HK-2 (cell line): Measurements from ENCODE around the gene NKAIN2.

ENCODE experiments used
- DNase-seq: peaks from one replicate; pipeline ENCODE4 v3.0.0-alpha.2; 2018; ENCODE audit not compliant: unreplicated experiment

NKAIN2 gene

DNA sequence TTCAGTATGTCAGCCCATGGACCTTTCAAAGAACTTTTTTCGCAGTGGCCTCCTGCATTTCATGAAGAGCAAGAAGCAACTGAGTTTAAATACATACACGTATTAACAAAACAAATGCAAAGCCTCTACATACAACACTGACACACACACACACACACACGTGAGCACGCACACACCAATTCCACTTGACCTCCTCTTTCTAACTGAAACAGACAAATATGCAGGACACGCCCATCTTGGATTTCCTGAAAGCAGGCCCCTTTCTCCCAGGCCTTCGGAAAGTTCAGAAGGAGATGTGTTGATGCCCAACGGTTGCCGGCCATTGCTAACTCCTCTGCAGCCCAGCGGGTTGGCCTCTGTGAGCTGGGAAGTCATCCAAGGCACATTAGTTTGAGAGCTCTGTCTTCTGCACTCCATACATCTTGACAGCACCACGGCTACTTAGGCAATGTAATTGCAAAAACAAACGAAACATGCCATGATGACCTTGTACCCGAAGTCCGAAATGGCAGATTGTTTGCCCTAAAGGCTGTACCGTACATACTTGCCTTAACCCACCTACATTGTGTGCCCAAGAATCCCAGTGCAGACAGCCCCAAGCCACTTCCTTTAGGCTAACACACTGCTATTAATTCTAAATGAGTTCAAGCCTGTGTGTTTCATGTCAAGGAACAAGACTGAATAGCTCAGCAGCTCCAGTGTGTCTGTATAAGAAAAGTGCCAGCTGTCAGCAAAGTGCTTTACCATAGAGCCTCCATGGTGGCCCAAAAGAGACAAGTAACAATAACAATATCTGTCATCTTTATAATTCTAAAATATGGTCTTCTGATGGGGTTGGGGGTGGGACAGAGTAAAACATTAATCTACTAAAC lies 1019.8 kb downstream of the NKAIN2 start:
- no peak for DNase-seq

DNA sequence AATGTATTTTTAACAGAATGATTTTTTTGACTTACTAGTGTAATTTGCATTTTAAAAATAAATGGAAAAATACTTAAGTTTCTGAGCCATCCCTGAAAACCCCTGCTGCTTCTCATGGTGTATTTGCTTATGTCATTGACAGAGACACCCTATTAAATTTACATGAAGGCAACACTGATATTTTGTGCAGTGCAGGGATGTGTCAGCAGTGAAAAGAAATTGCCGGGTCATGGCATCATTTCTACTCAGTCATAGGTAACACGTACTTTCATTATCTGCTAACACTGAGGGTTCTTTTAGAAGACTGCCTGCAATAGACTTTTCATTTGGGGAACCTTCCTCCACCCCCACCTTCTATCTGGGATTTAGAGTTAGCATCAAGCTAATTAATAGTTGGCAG lies 1021.9 kb downstream of the NKAIN2 start:
- DNase-seq = no peak

DNA sequence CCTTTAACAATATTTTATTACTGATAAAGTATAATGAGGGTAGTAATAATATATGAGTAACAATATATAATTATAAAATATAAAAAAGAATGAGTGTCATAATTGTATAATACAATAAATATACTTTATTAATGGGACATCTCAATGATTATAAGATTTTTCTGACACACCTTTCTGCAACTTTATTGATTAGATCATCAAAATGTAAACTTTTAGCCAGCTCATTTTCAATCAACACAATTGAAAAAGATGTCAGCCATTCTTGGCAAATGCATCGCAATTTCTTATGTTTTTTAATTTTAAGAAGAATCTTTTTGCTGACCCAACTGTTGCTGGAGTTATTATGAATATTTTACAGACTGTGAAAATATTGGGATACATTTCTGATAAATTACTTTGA lies 1026.2 kb downstream of the NKAIN2 start:
- DNase-seq = no peak

DNA sequence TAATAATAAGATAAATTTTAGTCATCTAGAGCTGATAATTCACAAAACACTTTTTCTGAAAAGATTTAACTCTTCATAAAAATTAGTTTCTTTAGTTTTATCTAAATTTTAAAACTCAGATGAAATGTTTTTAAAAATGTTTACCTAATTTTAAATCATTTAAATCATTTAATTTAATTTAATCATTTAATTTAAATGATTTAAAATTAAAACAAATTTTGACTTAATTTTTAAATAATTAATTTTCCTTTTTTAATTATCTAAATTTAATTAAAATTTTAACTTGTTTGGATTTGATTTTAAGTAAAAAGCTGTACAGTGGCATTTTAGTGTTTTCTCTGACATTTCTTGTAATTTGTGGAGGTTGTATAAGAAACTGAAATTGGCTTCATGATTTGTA lies 1026.8 kb downstream of the NKAIN2 start:
- DNase-seq = no peak

DNA sequence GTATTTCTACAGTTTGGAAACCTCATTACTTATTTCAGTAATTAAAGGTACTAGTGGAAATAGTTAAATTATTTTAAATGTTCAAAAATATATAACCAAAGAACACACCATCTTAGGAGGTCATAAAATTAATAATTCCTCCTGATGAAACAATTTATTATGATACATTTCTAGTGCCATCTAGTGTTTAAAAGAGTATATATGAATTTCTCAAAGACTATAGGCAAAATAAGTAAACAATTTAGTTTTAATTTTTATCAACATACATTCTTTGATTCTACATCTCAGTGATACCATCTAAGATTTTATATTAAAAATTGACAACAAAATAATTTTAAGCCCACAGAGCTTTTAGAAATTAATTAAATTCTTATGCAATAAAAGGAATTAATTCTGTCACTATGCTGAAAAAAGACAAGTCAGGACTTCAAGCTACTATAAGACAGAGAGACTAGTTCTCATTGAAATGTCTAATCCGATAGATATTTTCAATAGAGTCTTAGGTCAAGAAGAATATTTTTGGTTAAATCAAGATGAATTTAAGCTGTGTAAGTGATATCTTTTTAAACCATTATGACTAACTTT lies 1050.8 kb downstream of the NKAIN2 start:
- no peak for DNase-seq

DNA sequence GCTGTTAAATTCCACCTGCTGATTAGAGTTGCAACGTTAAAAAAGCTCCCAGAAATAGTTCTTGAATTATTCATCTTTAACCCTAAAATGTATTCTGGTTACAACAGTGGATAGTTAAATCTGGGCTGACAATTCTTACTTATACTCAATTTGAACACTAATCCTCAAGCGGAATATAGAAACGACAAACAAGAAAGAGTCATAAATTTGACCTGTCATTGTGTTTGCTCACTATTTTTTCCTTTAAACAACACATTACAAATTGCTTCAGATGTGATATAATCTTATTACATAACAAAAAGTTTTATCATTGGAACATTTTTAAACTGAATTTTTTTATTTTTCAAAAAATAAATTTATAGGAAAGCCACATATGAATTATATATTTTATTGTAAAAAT lies 1054.1 kb downstream of the NKAIN2 start:
- no peak for DNase-seq

DNA sequence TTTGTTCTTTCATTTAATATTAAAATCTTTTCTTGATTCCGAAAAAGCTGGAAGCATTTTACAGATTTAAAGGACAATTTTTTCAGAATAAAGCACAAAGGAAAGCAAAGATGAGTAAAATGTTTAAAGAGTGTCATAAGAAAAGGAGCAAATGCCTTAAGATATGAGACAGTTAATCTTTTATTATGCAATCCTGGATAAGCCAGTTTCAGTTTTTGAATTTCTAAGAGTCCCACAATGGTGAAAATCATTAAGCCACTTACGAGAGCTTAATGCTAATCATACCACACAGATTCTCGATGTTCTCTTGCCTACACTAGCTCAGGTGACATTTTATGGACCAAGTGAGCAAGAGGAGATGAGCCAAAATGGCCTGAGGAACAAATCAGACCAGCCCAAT lies 1054.9 kb downstream of the NKAIN2 start:
- DNase-seq = no peak

DNA sequence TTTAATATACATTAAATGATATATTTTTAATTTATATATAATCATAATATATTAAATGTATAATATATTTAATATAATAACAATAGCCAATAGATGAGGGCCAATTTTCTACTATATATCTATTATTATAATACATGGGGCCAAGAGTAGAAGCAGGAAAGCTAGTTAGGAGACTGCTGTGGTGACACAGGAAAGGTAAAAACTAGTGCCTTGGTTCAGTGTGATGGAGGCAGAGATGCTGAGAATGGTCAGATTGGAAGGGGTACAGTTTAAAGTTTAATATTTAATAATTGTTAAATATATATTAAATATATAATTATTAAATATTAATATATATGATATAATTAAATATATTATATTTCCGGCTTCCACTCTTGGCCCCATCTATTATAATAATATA lies 1055.7 kb downstream of the NKAIN2 start:
- no peak for DNase-seq

DNA sequence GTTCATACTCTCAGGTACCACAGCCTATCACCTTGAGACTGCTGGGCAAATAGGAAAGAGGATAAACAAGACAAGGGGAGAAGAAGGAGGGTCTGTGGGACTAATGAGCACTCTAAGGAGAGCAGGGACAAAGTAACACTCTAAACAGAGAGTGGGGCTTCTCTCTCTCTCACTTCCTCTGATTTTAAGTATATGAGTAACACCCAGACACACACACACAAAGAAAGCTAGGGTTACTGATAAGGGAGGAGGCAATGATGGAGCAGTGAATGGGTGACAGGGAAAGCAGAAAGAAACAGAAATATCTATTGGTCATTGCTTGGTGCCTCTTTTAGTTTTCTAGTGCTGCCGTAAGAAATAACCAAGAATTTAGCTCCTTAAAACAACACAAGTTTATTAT lies 1062.4 kb downstream of the NKAIN2 start:
- no peak for DNase-seq

DNA sequence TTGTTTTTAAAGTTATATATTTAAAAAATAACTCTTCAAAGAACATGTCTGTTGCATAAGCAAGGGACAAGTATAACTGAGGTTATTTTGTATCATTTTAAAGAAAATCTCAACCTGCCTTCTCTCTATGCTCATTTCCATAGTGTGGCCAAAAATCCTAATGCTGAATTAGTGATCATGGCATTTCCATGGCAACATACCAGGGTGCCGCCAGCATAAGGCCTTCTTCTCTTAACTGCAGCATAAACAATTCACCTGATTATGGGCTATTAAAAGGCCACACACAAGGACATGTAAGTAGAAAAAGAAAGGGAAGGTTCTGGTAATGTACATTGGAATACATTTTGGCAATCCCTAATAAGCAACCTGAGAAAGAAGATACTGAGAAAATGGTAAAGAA lies 1063.5 kb downstream of the NKAIN2 start:
- DNase-seq = no peak

DNA sequence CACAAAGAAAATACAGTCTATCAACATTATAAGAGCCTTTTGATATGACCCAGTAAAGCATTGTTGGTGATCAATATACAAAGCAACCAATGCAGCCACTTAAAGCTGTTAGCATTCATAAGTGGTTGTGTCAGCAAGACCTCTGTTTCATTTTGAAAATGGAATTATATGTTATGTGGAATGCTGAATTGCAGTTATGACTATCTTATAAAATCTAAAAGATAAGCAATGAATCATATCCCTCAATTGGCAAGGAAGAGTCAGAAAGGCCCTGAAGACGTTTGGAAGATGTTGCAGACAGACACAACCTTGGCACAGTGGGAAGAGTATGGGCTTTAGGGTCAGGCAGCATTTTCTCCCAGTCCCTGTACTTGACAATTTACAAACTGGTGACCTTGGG lies 1064.8 kb downstream of the NKAIN2 start:
- no peak for DNase-seq

DNA sequence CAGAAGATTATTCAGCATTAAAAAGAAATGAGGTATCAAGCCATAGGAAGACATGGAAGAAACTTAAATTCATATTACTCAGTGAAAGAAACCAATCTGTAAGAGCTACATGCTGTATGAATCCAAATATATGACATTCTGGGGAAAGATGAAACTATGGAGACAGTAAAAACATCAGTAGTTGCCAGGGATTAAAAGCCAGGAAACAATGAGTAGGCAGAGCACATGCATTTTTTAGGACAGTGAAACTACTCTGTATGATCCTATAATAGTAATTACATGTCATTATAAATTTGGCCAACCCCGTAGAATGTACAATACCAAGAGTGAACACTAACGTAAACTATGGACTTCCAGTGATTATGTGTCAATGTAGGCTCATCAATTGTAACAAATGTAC lies 1065.8 kb downstream of the NKAIN2 start:
- no peak for DNase-seq

DNA sequence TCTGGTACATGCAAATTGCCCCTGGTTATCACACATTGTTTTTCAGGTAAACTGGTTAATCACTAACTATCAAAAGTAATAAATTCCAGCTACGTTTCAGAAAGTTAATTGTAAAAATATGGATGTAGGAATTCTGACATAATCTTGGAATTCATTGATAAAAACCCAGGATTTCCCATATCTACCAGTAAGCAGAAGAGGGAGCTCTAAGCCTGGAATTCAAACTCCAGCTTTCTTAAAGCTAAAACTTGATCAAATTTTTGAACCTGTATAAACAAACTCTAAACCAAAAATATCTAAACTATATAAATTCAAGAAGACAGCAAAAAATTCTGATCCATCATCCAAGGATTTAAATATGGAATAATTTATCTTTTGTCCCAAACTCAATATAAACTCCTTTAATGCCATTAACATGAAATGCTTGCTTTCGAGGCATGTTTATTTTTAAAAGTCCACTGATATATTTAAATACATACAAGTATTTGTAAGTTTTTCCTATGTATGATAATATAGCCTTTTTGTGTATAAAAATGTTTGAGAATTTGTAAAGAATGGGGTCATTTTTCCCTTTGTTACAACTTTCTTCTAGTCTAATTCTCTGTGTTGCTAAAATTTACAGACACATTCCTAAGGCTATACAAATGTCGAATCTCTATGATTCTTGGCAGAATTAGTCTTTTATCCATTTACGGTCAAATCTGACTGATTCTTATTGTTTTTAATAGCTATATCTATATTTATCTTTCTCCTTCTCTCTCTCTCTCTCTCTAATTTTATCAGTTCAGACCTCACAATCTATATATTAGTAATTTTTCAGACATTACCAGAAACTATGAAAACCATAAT lies 1067.2 kb downstream of the NKAIN2 start:
- no peak for DNase-seq

DNA sequence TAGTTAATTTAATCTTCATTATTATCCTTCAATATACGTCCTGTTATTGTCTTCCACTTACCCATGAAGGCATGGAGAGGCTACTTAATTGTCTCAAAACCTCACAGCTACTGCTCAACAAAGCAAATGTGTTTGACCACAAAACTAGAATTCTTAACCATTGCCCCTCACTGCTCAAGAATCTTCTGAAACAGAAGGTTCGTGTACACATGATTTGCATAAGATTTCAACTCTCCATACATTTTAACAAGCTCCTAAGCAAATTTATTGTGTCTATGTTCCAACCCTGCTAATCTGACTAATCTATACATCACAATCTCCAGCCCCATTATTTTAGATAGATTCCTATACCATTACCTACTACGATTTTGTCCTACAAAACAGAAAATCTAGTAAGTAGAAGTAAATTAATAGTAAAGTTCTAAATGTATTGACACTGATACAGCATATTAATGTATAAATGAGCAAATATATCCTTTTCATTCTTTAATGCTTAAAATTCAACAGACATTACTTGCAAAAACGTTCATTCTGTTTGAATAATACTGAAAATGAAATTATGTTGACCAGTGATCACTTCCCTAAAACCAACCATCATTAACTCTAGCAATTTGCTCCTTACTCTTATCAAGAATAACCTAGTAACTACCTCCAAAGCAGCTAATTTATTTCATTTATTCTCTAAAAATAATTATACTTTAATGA lies 1068.8 kb downstream of the NKAIN2 start:
- no peak for DNase-seq

DNA sequence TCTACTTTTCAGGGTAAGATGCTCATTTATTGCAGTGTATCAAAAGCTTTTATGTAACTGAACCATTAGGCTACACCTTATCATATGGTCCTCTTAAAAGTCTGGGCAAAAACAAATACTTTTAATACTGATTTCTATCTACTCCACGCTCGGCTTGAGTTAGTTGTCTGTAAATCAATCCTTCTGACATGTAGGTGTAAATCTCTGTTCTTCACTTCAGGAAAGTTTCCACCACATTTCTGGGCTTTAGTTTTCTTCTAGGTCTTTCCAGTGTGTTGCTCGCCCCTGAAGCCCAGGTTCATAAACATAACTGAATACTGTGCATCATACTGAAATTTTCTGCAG lies 1069.4 kb downstream of the NKAIN2 start:
- no peak for DNase-seq
